Renal cortical epithelial cell (primary cell): Measurements from ENCODE around the gene FAM13A. TPM values are rescaled to one million over a fixed set of nuclear protein-coding genes. Genes with fewer than 3 reads are reported as not detected.
A peak's percentile ranks its signal among the peaks of the same experiment; 100 is the strongest.

Source experiments
- DNase-seq: peaks from one replicate; pipeline ENCODE4 v3.0.0-alpha.2; 2011; ENCODE audit warnings: low read depth
- total RNA-seq: library from RNA; depleted of rRNA; stranded (reverse); fragments of >200 nt; gene quantifications from 2 replicates; pipeline ENCODE4 v1.2.3, GENCODE V29; 2014

FAM13A gene
- total RNA-seq, 1 donor from 2014 or later = 22.9 TPM

- peak; percentile 94 for DNase-seq
These were observed 277.6 kb downstream of the FAM13A start for GRCh38 chr4:88779431-88779830.

GRCh38 chr4:88775529-88775928 is 281.5 kb downstream of the FAM13A start:
- no peak for DNase-seq

GRCh38 chr4:88775026-88775425 is 282.0 kb downstream of the FAM13A start:
- no peak for DNase-seq

GRCh38 chr4:88771883-88772450 is 285.0 kb downstream of the FAM13A start:
- no peak for DNase-seq

- DNase-seq = peak; percentile 94
These were observed 291.3 kb downstream of the FAM13A start for GRCh38 chr4:88765729-88766128.

GRCh38 chr4:88763075-88763474 is 293.9 kb downstream of the FAM13A start:
- DNase-seq = no peak

- no peak for DNase-seq
These were observed 295.0 kb downstream of the FAM13A start for GRCh38 chr4:88761861-88762523.

GRCh38 chr4:88761342-88761741 is 295.6 kb downstream of the FAM13A start:
- DNase-seq = no peak

GRCh38 chr4:88759895-88760290 is 297.1 kb downstream of the FAM13A start:
- DNase-seq = no peak

GRCh38 chr4:88759039-88759894 is 297.7 kb downstream of the FAM13A start:
- peak; percentile 81 for DNase-seq

- peak; percentile 30 for DNase-seq
These were observed 298.7 kb downstream of the FAM13A start for GRCh38 chr4:88758264-88758663.

- DNase-seq = no peak
These were observed 299.2 kb downstream of the FAM13A start for GRCh38 chr4:88757776-88758175.

- no peak for DNase-seq
These were observed 299.9 kb downstream of the FAM13A start for GRCh38 chr4:88757067-88757466.

- no peak for DNase-seq
These were observed 300.8 kb downstream of the FAM13A start for GRCh38 chr4:88756149-88756548.

GRCh38 chr4:88755454-88755853 is 301.5 kb downstream of the FAM13A start:
- no peak for DNase-seq

GRCh38 chr4:88754796-88755195 is 302.2 kb downstream of the FAM13A start:
- DNase-seq = no peak

- peak; percentile 33 for DNase-seq
These were observed 303.1 kb downstream of the FAM13A start for GRCh38 chr4:88753658-88754571.

GRCh38 chr4:88752754-88753153 is 304.2 kb downstream of the FAM13A start:
- DNase-seq = no peak

GRCh38 chr4:88752076-88752463 is 304.9 kb downstream of the FAM13A start:
- no peak for DNase-seq

- no peak for DNase-seq
These were observed 305.5 kb downstream of the FAM13A start for GRCh38 chr4:88751258-88752075.

- no peak for DNase-seq
These were observed 306.6 kb downstream of the FAM13A start for GRCh38 chr4:88750369-88750768.
